PFSK-1 (cell line): Measurements from ENCODE around the gene USB1.

ENCODE experiments used
- POLR2AphosphoS5 ChIP-seq: IDR thresholded peaks from 2 replicates; pipeline ENCODE4 v1.6.1; 2012; ENCODE audit warnings: low read depth, mild to moderate bottlenecking, control low read depth, low read length, moderate library complexity
- REST ChIP-seq, 2 experiments: IDR thresholded peaks; 2 replicates each; pipeline versions ENCODE4 v1.6.1 to v1.8.0; 2011 to 2012; ENCODE audit warnings: low read depth in 2 of 2, low read length in 2 of 2, control low read depth in 1 of 2, inconsistent platforms in 1 of 2, mild to moderate bottlenecking in 1 of 2, moderate library complexity in 1 of 2; ENCODE audit not compliant: insufficient read depth in 1 of 2
- SIN3A ChIP-seq: IDR thresholded peaks from 2 replicates; pipeline ENCODE4 v1.6.1; 2012; ENCODE audit warnings: mild to moderate bottlenecking, low read length, moderate library complexity, borderline replicate concordance; ENCODE audit not compliant: insufficient read depth
- TAF1 ChIP-seq: IDR thresholded peaks from 2 replicates; pipeline ENCODE4 v1.6.1; 2012; ENCODE audit warnings: low read length, control low read depth, borderline replicate concordance; ENCODE audit not compliant: insufficient read depth

GRCh38 chr16:58030136-58030840, 29.1 kb downstream of the USB1 start:
- TF ChIP-seq REST (IDR thresholded peaks at IDR 0.05; ENCODE audit: insufficient read depth in 1 of 2, low read depth in 2 of 2, low read length in 2 of 2) (no peak), POLR2AphosphoS5 (no peak), TAF1 (no peak), SIN3A (no peak)
